CD4-positive, alpha-beta T cell (primary cell): ENCODE data around the gene RINT1. TPM values are rescaled to one million over a fixed set of nuclear protein-coding genes. Genes with fewer than 3 reads are reported as not detected.

Experiments used
- ATAC-seq: fragments of 200-7000 bp; cut with Tn5 transposase; one replicate; pipeline ENCODE4 v1.10.0; 2022; ENCODE audit warnings: mild to moderate bottlenecking; ENCODE audit not compliant: poor library complexity
- CTCF ChIA-PET: fragments of 350-600 bp; sonication (Branson Sonifier 250); formaldehyde crosslinking; loops from one replicate; lab custom pipeline; 2021; ENCODE audit warnings: antibody characterized with exemption, inconsistent platforms; lab: Charles Lee
- POLR2A ChIA-PET: fragments of 350-600 bp; sonication (Branson Sonifier 250); formaldehyde crosslinking; loops from one replicate; lab custom pipeline; 2021; ENCODE audit warnings: antibody characterized with exemption, inconsistent platforms; lab: Charles Lee
- DNase-seq, 14 experiments: peaks; one replicate each; pipeline ENCODE4 v3.0.0-alpha.2; 2013 to 2020; ENCODE audit warnings: mixed read lengths in 2 of 14
- H3K27ac ChIP-seq, 2 donors: one replicate each; pipeline versions ENCODE4 v1.5.1 to v1.7.0; 2013; ENCODE audit warnings: low read length in 2 of 2, low read depth in 1 of 2, mild to moderate bottlenecking in 1 of 2
- H3K27me3 ChIP-seq, 2 experiments: 1 replicate in 1 of 2; 2 replicates in 1 of 2; pipeline versions ENCODE4 v1.6.1 to v1.7.0; 2013; ENCODE audit warnings: low read length in 2 of 2, control low read depth in 1 of 2, mild to moderate bottlenecking in 1 of 2, moderate library complexity in 1 of 2; ENCODE audit not compliant: insufficient read depth in 2 of 2, control insufficient read depth in 1 of 2
- H3K36me3 ChIP-seq: one replicate; pipeline ENCODE4 v1.6.1; 2013; ENCODE audit warnings: low read length, control low read depth; ENCODE audit not compliant: insufficient read depth
- H3K4me1 ChIP-seq: one replicate; pipeline ENCODE4 v1.6.1; 2013; ENCODE audit warnings: low read length, control low read depth; ENCODE audit not compliant: insufficient read depth
- H3K4me3 ChIP-seq: one replicate; pipeline ENCODE4 v1.5.1; 2013; ENCODE audit warnings: mild to moderate bottlenecking, low read length, moderate library complexity
- H3K9me3 ChIP-seq, 2 experiments: 1 replicate in 1 of 2; 2 replicates in 1 of 2; pipeline versions ENCODE4 v1.6.1 to v1.7.0; 2013; ENCODE audit warnings: low read length in 2 of 2, mild to moderate bottlenecking in 2 of 2, control low read depth in 1 of 2, moderate library complexity in 1 of 2; ENCODE audit not compliant: control insufficient read depth in 1 of 2, insufficient read depth in 1 of 2
- H3K27ac Mint-ChIP-seq: one replicate; pipeline ENCODE4 v1.8.0; 2020; ENCODE audit warnings: mixed read lengths
- H3K27me3 Mint-ChIP-seq: one replicate; pipeline ENCODE4 v1.8.0; 2021; ENCODE audit warnings: mixed read lengths
- H3K36me3 Mint-ChIP-seq: one replicate; pipeline ENCODE4 v1.8.0; 2021; ENCODE audit warnings: low read depth, mixed read lengths
- H3K4me1 Mint-ChIP-seq: one replicate; pipeline ENCODE4 v1.8.0; 2021; ENCODE audit warnings: low read depth, mixed read lengths
- H3K4me3 Mint-ChIP-seq: one replicate; pipeline ENCODE4 v1.8.0; 2020; ENCODE audit warnings: mild to moderate bottlenecking, mixed read lengths
- H3K9me3 Mint-ChIP-seq: one replicate; pipeline ENCODE4 v1.8.0; 2020; ENCODE audit warnings: mixed read lengths
- intact Hi-C, 2 experiments: fragments of 100-400 bp; cut with DNase I in 1 of 2; cut with micrococcal nuclease in 1 of 2; formaldehyde crosslinking; loops; one replicate each; pipeline versions ENCODE4 v1.15.1 to v1.9.0; 2023 to 2025; cut with DNase I, micrococcal nuclease
- total RNA-seq, 174 experiments: library from RNA in 2 of 174; stranded (reverse) in 2 of 174; gene quantifications; one replicate each; pipeline ENCODE4 v1.2.3 and lab custom pipeline; 2021 to 2026
- TF ChIP-seq, protein P1 (sequence below): fragments of 200-600 bp; IDR thresholded peaks from one replicate; pipeline ENCODE4 v1.8.0; 2022; ENCODE audit warnings: antibody characterized with exemption, mild to moderate bottlenecking

The RINT1 gene
- total RNA-seq, 2 experiments from 2014 or later, result 38.0 to 39.5 TPM

DNA sequence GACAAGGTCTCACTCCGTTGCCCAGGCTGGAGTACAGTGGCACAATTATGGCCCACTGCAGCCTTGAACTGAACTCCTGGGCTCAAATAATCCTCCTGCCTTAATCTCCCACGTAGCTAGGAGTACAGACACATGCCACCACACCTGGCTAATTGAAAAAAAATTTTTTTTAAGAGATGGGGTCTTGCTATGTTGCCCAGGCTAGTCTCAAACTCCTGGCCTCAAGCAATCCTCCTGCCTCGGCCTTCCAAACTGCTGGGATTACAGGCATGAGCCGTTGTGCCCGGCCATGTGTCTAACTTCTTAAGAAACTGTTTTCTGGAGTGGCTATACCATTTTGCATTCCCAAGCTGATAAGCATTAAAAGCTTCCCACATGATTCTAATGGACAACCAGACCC is 58.8 kb downstream of the RINT1 start:
- POLR2A ChIA-PET, result no interaction called here
- intact Hi-C loops, result no loop called here

DNA sequence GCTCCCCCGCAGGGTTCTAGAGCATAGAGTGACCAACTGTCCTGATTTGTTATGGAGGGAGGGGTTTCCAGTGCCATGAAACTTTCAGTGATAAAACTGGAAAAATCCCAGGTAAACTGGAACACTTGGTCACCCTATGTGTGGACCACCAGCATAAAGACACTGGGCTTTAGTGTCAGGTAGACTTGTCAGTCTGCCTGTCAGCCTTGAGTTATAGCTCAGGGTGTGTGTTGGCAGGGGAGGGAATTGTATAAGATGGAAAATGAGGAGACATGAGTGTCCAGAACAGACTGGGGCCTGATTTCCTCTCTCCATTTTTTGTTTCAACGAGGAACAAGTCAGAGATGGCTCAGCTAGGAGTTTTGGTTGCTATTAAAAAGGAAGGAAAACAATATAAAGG is 59.5 kb downstream of the RINT1 start:
- no peaks in the 10 kb centered on the region for H3K9me3 Mint-ChIP-seq
- Histone ChIP-seq H3K27ac (no peak overlapping the region), H3K4me3 (no peak overlapping the region), H3K36me3 (no peaks in the 10 kb centered on the region), H3K9me3 (no peaks in the 10 kb centered on the region), H3K27me3 (no peaks in the 10 kb centered on the region), H3K4me1 (peaks cover 8% of the 10 kb centered on the region)
- ChIA-PET POLR2A (no interaction called here), CTCF (no interaction called here)
- no peak overlapping the region for H3K4me3 Mint-ChIP-seq
- ATAC-seq (no peak), DNase-seq (no peak)
- H3K27ac Mint-ChIP-seq, result no peak overlapping the region
- intact Hi-C loops, result no loop called here
- TF ChIP-seq, protein P1, sequence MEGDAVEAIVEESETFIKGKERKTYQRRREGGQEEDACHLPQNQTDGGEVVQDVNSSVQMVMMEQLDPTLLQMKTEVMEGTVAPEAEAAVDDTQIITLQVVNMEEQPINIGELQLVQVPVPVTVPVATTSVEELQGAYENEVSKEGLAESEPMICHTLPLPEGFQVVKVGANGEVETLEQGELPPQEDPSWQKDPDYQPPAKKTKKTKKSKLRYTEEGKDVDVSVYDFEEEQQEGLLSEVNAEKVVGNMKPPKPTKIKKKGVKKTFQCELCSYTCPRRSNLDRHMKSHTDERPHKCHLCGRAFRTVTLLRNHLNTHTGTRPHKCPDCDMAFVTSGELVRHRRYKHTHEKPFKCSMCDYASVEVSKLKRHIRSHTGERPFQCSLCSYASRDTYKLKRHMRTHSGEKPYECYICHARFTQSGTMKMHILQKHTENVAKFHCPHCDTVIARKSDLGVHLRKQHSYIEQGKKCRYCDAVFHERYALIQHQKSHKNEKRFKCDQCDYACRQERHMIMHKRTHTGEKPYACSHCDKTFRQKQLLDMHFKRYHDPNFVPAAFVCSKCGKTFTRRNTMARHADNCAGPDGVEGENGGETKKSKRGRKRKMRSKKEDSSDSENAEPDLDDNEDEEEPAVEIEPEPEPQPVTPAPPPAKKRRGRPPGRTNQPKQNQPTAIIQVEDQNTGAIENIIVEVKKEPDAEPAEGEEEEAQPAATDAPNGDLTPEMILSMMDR, result no peak
- H3K27me3 Mint-ChIP-seq, result no peaks in the 10 kb centered on the region
- H3K36me3 Mint-ChIP-seq, result no peaks in the 10 kb centered on the region
- peaks cover 10% of the 10 kb centered on the region for H3K4me1 Mint-ChIP-seq

More for the DNA sequence above, 58.8 kb downstream of the RINT1 start:
- TF ChIP-seq, protein P1, result no peak
- CTCF ChIA-PET, result no interaction called here
- H3K27me3 ChIP-seq, result no peaks in the 10 kb centered on the region
- Mint-ChIP-seq H3K36me3 (no peaks in the 10 kb centered on the region), H3K4me3 (no peak overlapping the region), H3K9me3 (no peaks in the 10 kb centered on the region), H3K27me3 (no peaks in the 10 kb centered on the region), H3K4me1 (peaks cover 10% of the 10 kb centered on the region), H3K27ac (no peak overlapping the region)
- ATAC-seq (no peak), DNase-seq (no peak)
- no peak overlapping the region for H3K4me3 ChIP-seq
- no peak overlapping the region for H3K27ac ChIP-seq
- H3K9me3 ChIP-seq, result no peaks in the 10 kb centered on the region
- no peaks in the 10 kb centered on the region for H3K36me3 ChIP-seq
- peaks cover 8% of the 10 kb centered on the region for H3K4me1 ChIP-seq

DNA sequence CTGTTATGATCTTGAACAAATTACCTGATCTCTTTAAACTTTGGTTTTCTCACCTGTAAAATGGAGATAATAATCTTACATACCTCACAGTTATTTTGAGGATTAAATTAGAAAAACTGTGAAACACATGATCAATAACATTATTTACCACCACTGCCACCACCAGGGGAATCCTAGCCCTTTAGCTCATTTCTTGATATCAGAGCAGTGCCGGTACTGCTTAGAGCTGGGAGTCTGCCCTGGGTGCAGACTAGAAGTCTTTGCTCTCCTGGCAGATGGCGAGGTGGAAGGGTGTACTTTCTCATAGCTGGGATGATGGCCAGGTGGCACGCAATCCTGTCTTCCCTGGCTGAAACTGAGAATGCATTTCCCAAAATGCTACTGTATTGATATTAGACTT is 62.0 kb downstream of the RINT1 start:
- DNase-seq, result no peak
- Mint-ChIP-seq H3K27me3 (no peaks in the 10 kb centered on the region), H3K4me3 (no peak overlapping the region), H3K36me3 (no peaks in the 10 kb centered on the region), H3K4me1 (peaks cover 4% of the 10 kb centered on the region), H3K9me3 (no peaks in the 10 kb centered on the region), H3K27ac (no peak overlapping the region)
- intact Hi-C loops, result no loop called here
- Histone ChIP-seq H3K4me1 (peaks cover 4% of the 10 kb centered on the region), H3K27ac (no peak overlapping the region), H3K27me3 (no peaks in the 10 kb centered on the region), H3K9me3 (no peaks in the 10 kb centered on the region), H3K4me3 (no peak overlapping the region), H3K36me3 (no peaks in the 10 kb centered on the region)
- POLR2A ChIA-PET, result no interaction called here
- TF ChIP-seq, protein P1, result no peak
- CTCF ChIA-PET, result no interaction called here
- no peak for ATAC-seq
